HCT116 (cell line): ENCODE results near the gene FTL. TPM values are rescaled to one million over a fixed set of nuclear protein-coding genes. Genes with fewer than 3 reads are reported as not detected.
"Not testable (repeated sequence)": the region's sequence is repeated elsewhere in the genome, so short reads cannot be mapped to it uniquely, and the experiment has no call there.

ENCODE experiments used
- ATAC-seq: fragments of 200-7000 bp; cut with Tn5 transposase; 2 replicates; pipeline ENCODE4 v1.9.1; 2020; ENCODE audit warnings: mild to moderate bottlenecking, moderate library complexity
- BruUV-seq: library from RNA; stranded (reverse); fragments of 400-500 nt; replicated peaks from 2 replicates; lab custom pipeline; 2021; lab: Mats Ljungman, UMichigan
- CTCF ChIA-PET: fragments of 300-600 bp; sonication (Branson Sonifier 250); formaldehyde crosslinking; loops from one replicate; lab custom pipeline; 2021; ENCODE audit warnings: antibody characterized with exemption; lab: Charles Lee
- POLR2A ChIA-PET: fragments of 300-600, 350-600 bp; sonication (Branson Sonifier 250); formaldehyde crosslinking; loops from one replicate; lab custom pipeline; 2021; ENCODE audit warnings: antibody characterized with exemption; lab: Charles Lee
- RAD21 ChIA-PET, 2 experiments: fragments of 300-600 bp; sonication (Branson Sonifier 250); formaldehyde crosslinking; loops; one replicate each; lab custom pipeline; 2023; ENCODE audit warnings: low total read pairs in 2 of 2; ENCODE audit not compliant: uncharacterized antibody in 2 of 2, unreplicated experiment in 2 of 2, low non-redundant PET in 1 of 2; lab: Charles Lee
- DNase-seq: peaks from one replicate; pipeline ENCODE4 v3.0.0-alpha.2; 2010; ENCODE audit warnings: low read depth, low spot score
- H2AFZ ChIP-seq: fragments of 200-600 bp; shearing (Covaris generic), sonication (generic); 2 replicates; pipeline ENCODE4 v1.6.1; 2017; ENCODE audit warnings: low read depth, mixed run types, mixed read lengths, antibody characterized with exemption, low read length; ENCODE audit not compliant: poor library complexity, severe bottlenecking
- H3K27ac ChIP-seq: 2 replicates; pipeline ENCODE4 v1.5.1; 2012; ENCODE audit warnings: low read depth, low read length
- H3K27me3 ChIP-seq: fragments of 200-600 bp; sonication (generic); 2 replicates; pipeline ENCODE4 v1.6.1; 2016; ENCODE audit warnings: mixed run types, low read length, mixed read lengths; ENCODE audit not compliant: insufficient read depth
- H3K36me3 ChIP-seq, 2 experiments: fragments of 200-500 bp in 1 of 2; fragments of 200-600 bp in 1 of 2; sonication (Bioruptor generic) in 1 of 2; sonication (generic) in 1 of 2; 2 replicates each; pipeline versions ENCODE4 v1.5.1 to v1.6.1; 2014 to 2016; ENCODE audit warnings: low read length in 2 of 2, inconsistent platforms in 1 of 2, mixed read lengths in 1 of 2, mixed run types in 1 of 2; ENCODE audit not compliant: insufficient read depth in 2 of 2, control insufficient read depth in 1 of 2
- H3K4me1 ChIP-seq, 2 experiments: fragments of 200-600 bp in 1 of 2; sonication (generic) in 1 of 2; 2 replicates each; pipeline versions ENCODE4 v1.5.1 to v1.6.1; 2012 to 2017; ENCODE audit warnings: low read length in 2 of 2, inconsistent platforms in 1 of 2, mild to moderate bottlenecking in 1 of 2, mixed read lengths in 1 of 2, mixed run types in 1 of 2, moderate library complexity in 1 of 2; ENCODE audit not compliant: insufficient read depth in 2 of 2, control insufficient read depth in 1 of 2
- H3K4me2 ChIP-seq: fragments of 200-600 bp; sonication (generic); 2 replicates; pipeline ENCODE4 v1.6.1; 2017; ENCODE audit warnings: mixed run types, low read length, mixed read lengths
- H3K4me3 ChIP-seq, 2 experiments: fragments of 200-600 bp in 1 of 2; sonication (generic) in 1 of 2; replicated peaks in 1 of 2; 2 replicates each; pipeline ENCODE4 v1.5.1; 2011 to 2016; ENCODE audit warnings: low read length in 2 of 2, control low read depth in 1 of 2, low read depth in 1 of 2, mild to moderate bottlenecking in 1 of 2, mixed read lengths in 1 of 2, mixed run types in 1 of 2
- H3K79me2 ChIP-seq: fragments of 200-600 bp; sonication (generic); 2 replicates; pipeline ENCODE4 v1.6.1; 2017; ENCODE audit warnings: mild to moderate bottlenecking, mixed run types, low read length, moderate library complexity, mixed read lengths; ENCODE audit not compliant: insufficient read depth
- H3K9ac ChIP-seq: fragments of 200-600 bp; sonication (generic); 2 replicates; pipeline ENCODE4 v1.6.1; 2016; ENCODE audit warnings: low read length, mixed read lengths
- H3K9me2 ChIP-seq: fragments of 200-600 bp; sonication (generic), shearing (Covaris generic); 2 replicates; pipeline ENCODE4 v1.6.1; 2017; ENCODE audit warnings: mixed run types, mild to moderate bottlenecking, moderate library complexity; ENCODE audit not compliant: insufficient read depth
- H3K9me3 ChIP-seq, 2 experiments: fragments of 200-500 bp in 1 of 2; fragments of 200-600 bp in 1 of 2; sonication (Bioruptor generic) in 1 of 2; sonication (generic) in 1 of 2; 2 replicates each; pipeline ENCODE4 v1.6.1; 2014 to 2017; ENCODE audit warnings: low read length in 2 of 2, mixed read lengths in 2 of 2, inconsistent platforms in 1 of 2, low read depth in 1 of 2, mild to moderate bottlenecking in 1 of 2, mixed run types in 1 of 2, moderate library complexity in 1 of 2; ENCODE audit not compliant: control insufficient read depth in 1 of 2, insufficient read depth in 1 of 2
- H4K20me1 ChIP-seq: fragments of 200-600 bp; sonication (generic), shearing (Covaris generic); 2 replicates; pipeline ENCODE4 v1.6.1; 2017; ENCODE audit warnings: mixed run types, mild to moderate bottlenecking, moderate library complexity; ENCODE audit not compliant: insufficient read depth
- ELF1 ChIP-seq: IDR thresholded peaks from 2 replicates; pipeline ENCODE4 v1.6.1; 2012; ENCODE audit warnings: low read depth, borderline replicate concordance
- POLR2A ChIP-seq: IDR thresholded peaks from 2 replicates; pipeline ENCODE4 v1.7.0; 2011; ENCODE audit warnings: borderline replicate concordance; ENCODE audit not compliant: insufficient read depth, insufficient read length; ENCODE audit errors: extremely low read depth
- POLR2AphosphoS5 ChIP-seq: IDR thresholded peaks from 2 replicates; pipeline ENCODE4 v1.6.1; 2011; ENCODE audit warnings: mild to moderate bottlenecking, low read depth, low read length, moderate library complexity
- REST ChIP-seq: IDR thresholded peaks from 2 replicates; pipeline ENCODE4 v1.6.1; 2012; ENCODE audit warnings: low read depth
- TCF7L2 ChIP-seq: IDR thresholded peaks from 2 replicates; pipeline ENCODE4 v1.7.0; 2011; ENCODE audit warnings: borderline replicate concordance, inconsistent platforms; ENCODE audit not compliant: insufficient read depth, insufficient read length; ENCODE audit errors: extremely low read depth
- ZFX ChIP-seq: fragments of 450-650 bp; IDR thresholded peaks from 2 replicates; pipeline ENCODE4 v1.6.1; 2017
- intact Hi-C: fragments of 100-400 bp; cut with micrococcal nuclease; formaldehyde crosslinking; loops from 2 replicates; pipeline ENCODE4 v1.10.0; 2022
- total RNA-seq: library from RNA; stranded (reverse); gene quantifications from one replicate; pipeline ENCODE4 v1.2.1, GENCODE V29; 2021; ENCODE audit not compliant: unreplicated experiment
- TF ChIP-seq, protein P1 (sequence below): IDR thresholded peaks from 2 replicates; pipeline ENCODE4 v1.6.1; 2011; ENCODE audit warnings: mild to moderate bottlenecking, low read length, moderate library complexity; ENCODE audit not compliant: insufficient replicate concordance; ENCODE audit errors: extremely low read depth

Gene FTL
- total RNA-seq, 1 experiment from 2014 or later: 1,885 TPM

- TF ChIP-seq, protein P1, sequence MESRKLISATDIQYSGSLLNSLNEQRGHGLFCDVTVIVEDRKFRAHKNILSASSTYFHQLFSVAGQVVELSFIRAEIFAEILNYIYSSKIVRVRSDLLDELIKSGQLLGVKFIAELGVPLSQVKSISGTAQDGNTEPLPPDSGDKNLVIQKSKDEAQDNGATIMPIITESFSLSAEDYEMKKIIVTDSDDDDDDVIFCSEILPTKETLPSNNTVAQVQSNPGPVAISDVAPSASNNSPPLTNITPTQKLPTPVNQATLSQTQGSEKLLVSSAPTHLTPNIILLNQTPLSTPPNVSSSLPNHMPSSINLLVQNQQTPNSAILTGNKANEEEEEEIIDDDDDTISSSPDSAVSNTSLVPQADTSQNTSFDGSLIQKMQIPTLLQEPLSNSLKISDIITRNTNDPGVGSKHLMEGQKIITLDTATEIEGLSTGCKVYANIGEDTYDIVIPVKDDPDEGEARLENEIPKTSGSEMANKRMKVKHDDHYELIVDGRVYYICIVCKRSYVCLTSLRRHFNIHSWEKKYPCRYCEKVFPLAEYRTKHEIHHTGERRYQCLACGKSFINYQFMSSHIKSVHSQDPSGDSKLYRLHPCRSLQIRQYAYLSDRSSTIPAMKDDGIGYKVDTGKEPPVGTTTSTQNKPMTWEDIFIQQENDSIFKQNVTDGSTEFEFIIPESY: no peak
- no peak for TF ChIP-seq POLR2A
Measured at GRCh38 chr19:48926909-48927308, 38.2 kb upstream of the FTL start (continued).

GRCh38 chr19:48927692-48928091, 37.4 kb upstream of the FTL start:
- H3K9ac ChIP-seq: peak overlapping the region; percentile 44
- H3K79me2 ChIP-seq, H3K27ac ChIP-seq, H4K20me1 ChIP-seq, DNase-seq, H2AFZ ChIP-seq, H3K9me3 ChIP-seq, H3K27me3 ChIP-seq, RAD21 ChIA-PET, BruUV-seq, CTCF ChIA-PET, intact Hi-C loops, ATAC-seq, H3K36me3 ChIP-seq, H3K9me2 ChIP-seq: not testable (repeated sequence)
- POLR2A ChIA-PET: interaction anchor here (0.7 to 0.9 kb wide), 3 partner anchors 17 to 83 kb away, joined by 3 to 4 read pairs (median 3); partner anchors contain the start of gene NUCB1
- H3K4me3 ChIP-seq: 0 out of 4 replicates have a peak overlapping the region, but pooled peaks of 1 of the 2 experiments have one; percentile 34
- H3K4me1 ChIP-seq: peaks cover 25 to 45% of the 10 kb centered on the region in 2 experiments
- peak overlapping the region; percentile 76 for H3K4me2 ChIP-seq

- ChIA-PET RAD21 (no interaction called here), POLR2A (no interaction called here)
- no peaks in the 10 kb centered on the region for H3K79me2 ChIP-seq
- H3K9ac ChIP-seq: no peak overlapping the region
- BruUV-seq: no TSS peak
- no peak overlapping the region for H3K27ac ChIP-seq
- intact Hi-C loops: no loop called here
- H3K4me1 ChIP-seq: peaks cover 30 to 51% of the 10 kb centered on the region in 2 experiments
- no peak overlapping the region for H2AFZ ChIP-seq
- no peaks in the 10 kb centered on the region for H3K9me2 ChIP-seq
- H3K4me3 ChIP-seq: no peak overlapping the region
- H3K9me3 ChIP-seq: no peaks in the 10 kb centered on the region
- no peak for TF ChIP-seq REST
- TF ChIP-seq TCF7L2: no peak
- no peak for TF ChIP-seq POLR2AphosphoS5
- TF ChIP-seq ELF1: no peak
- TF ChIP-seq POLR2A: no peak
- no peak for TF ChIP-seq ZFX
- TF ChIP-seq, all 23 proteins: peak for 0
- CTCF ChIA-PET: no interaction called here
- DNase-seq: no peak
- no peaks in the 10 kb centered on the region for H3K27me3 ChIP-seq
- H4K20me1 ChIP-seq: no peaks in the 10 kb centered on the region
- H3K4me2 ChIP-seq: peak overlapping the region; percentile 76; the same call in 1 of the 2 replicates
- no peaks in the 10 kb centered on the region for H3K36me3 ChIP-seq
- no peak for ATAC-seq
Measured at GRCh38 chr19:48928164-48929025, 36.7 kb upstream of the FTL start.
